Measurements from ENCODE around the gene CTAGE1.

CTAGE1 gene

GRCh38 chr18:22387364-22387763 is 30.4 kb downstream of the CTAGE1 start:
- no peaks in the 10 kb centered on the region for H3K4me1 ChIP-seq (ENCODE audit: control insufficient read depth, insufficient read depth, low read length)
- H3K27me3 ChIP-seq (ENCODE audit: control insufficient read depth, insufficient read depth, low read length) = no peaks in the 10 kb centered on the region
- H3K4me3 ChIP-seq (ENCODE audit: low read length) = no peak overlapping the region
- no peak overlapping the region for H3K4me2 ChIP-seq (ENCODE audit: low read length)
- H3K9ac ChIP-seq (ENCODE audit: low read depth, low read length) = no peak overlapping the region
- H3K9me3 ChIP-seq (replicated peaks; ENCODE audit: low read length) = no peaks in the 10 kb centered on the region
- H3K36me3 ChIP-seq (ENCODE audit: insufficient read depth, low read length) = no peaks in the 10 kb centered on the region

DNA sequence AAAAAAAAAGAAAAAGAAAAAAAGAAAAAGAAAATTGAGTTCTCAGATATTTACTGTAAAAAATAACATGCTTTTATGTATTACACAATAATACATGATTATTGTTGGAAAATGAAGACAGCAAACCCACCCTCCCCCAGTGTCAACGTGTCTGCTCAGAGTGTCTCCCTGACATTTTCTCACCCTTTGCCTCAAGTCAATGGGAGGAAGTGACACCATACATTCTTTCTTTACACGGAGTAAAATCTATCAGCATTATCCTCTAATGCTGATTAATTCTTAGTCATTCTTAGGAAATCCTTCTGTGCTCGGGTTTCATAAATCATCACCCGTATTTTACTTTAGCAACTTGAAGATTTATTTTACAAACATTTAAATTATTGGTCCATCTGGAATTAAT is 32.0 kb downstream of the CTAGE1 start:
- H3K4me3 ChIP-seq (ENCODE audit: low read length) = no peak overlapping the region
- no peaks in the 10 kb centered on the region for H3K4me1 ChIP-seq (ENCODE audit: control insufficient read depth, insufficient read depth, low read length)
- H3K4me2 ChIP-seq (ENCODE audit: low read length) = no peak overlapping the region
- H3K27me3 ChIP-seq (ENCODE audit: control insufficient read depth, insufficient read depth, low read length) = no peaks in the 10 kb centered on the region
- no peaks in the 10 kb centered on the region for H3K36me3 ChIP-seq (ENCODE audit: insufficient read depth, low read length)
- H3K9ac ChIP-seq (ENCODE audit: low read depth, low read length) = no peak overlapping the region
- no peaks in the 10 kb centered on the region for H3K9me3 ChIP-seq (replicated peaks; ENCODE audit: low read length)

GRCh38 chr18:22378672-22379282 is 38.9 kb downstream of the CTAGE1 start:
- Histone ChIP-seq H3K27me3 (ENCODE audit: control insufficient read depth, insufficient read depth, low read length) (no peaks in the 10 kb centered on the region), H3K4me3 (ENCODE audit: low read length) (no peak overlapping the region), H3K36me3 (ENCODE audit: insufficient read depth, low read length) (no peaks in the 10 kb centered on the region), H3K4me2 (ENCODE audit: low read length) (no peak overlapping the region), H3K9ac (ENCODE audit: low read depth, low read length) (no peak overlapping the region), H3K9me3 (replicated peaks; ENCODE audit: low read length) (no peaks in the 10 kb centered on the region), H3K4me1 (ENCODE audit: control insufficient read depth, insufficient read depth, low read length) (no peaks in the 10 kb centered on the region)

GRCh38 chr18:22377769-22378168 is 39.9 kb downstream of the CTAGE1 start:
- no peaks in the 10 kb centered on the region for H3K4me1 ChIP-seq (ENCODE audit: control insufficient read depth, insufficient read depth, low read length)
- H3K36me3 ChIP-seq (ENCODE audit: insufficient read depth, low read length) = no peaks in the 10 kb centered on the region
- no peak overlapping the region for H3K9ac ChIP-seq (ENCODE audit: low read depth, low read length)
- H3K27me3 ChIP-seq (ENCODE audit: control insufficient read depth, insufficient read depth, low read length) = no peaks in the 10 kb centered on the region
- H3K4me2 ChIP-seq (ENCODE audit: low read length) = no peak overlapping the region
- no peaks in the 10 kb centered on the region for H3K9me3 ChIP-seq (replicated peaks; ENCODE audit: low read length)
- H3K4me3 ChIP-seq (ENCODE audit: low read length) = no peak overlapping the region

DNA sequence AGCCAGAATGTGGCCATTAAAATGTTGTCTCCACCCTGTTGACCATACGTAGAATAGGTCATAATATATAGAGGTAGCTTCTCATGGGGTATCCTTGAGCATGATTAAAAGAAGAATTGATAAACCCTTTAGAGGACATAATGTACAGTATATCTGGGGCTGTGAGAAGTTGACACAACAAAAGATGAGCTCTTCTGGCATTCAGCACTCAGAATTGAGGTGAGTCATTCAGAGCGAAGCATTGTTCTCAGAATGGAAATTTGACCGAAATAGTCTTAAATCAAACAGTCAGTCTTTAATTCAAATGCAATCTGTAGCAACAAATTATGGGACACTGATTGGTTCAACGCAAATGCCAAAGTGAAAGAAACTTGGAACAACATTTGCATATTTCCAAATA is 47.3 kb downstream of the CTAGE1 start:
- Histone ChIP-seq H3K4me2 (ENCODE audit: low read length) (no peak overlapping the region), H3K4me1 (ENCODE audit: control insufficient read depth, insufficient read depth, low read length) (no peaks in the 10 kb centered on the region), H3K4me3 (ENCODE audit: low read length) (no peak overlapping the region), H3K9me3 (replicated peaks; ENCODE audit: low read length) (no peaks in the 10 kb centered on the region), H3K27me3 (ENCODE audit: control insufficient read depth, insufficient read depth, low read length) (no peaks in the 10 kb centered on the region), H3K9ac (ENCODE audit: low read depth, low read length) (no peak overlapping the region), H3K36me3 (ENCODE audit: insufficient read depth, low read length) (no peaks in the 10 kb centered on the region)

- Histone ChIP-seq H3K4me1 (ENCODE audit: control insufficient read depth, insufficient read depth, low read length) (no peaks in the 10 kb centered on the region), H3K9ac (ENCODE audit: low read depth, low read length) (no peak overlapping the region), H3K36me3 (ENCODE audit: insufficient read depth, low read length) (no peaks in the 10 kb centered on the region), H3K9me3 (replicated peaks; ENCODE audit: low read length) (no peaks in the 10 kb centered on the region), H3K27me3 (ENCODE audit: control insufficient read depth, insufficient read depth, low read length) (no peaks in the 10 kb centered on the region), H3K4me2 (ENCODE audit: low read length) (no peak overlapping the region), H3K4me3 (ENCODE audit: low read length) (no peak overlapping the region)
These were observed 49.7 kb downstream of the CTAGE1 start for GRCh38 chr18:22368021-22368420.

DNA sequence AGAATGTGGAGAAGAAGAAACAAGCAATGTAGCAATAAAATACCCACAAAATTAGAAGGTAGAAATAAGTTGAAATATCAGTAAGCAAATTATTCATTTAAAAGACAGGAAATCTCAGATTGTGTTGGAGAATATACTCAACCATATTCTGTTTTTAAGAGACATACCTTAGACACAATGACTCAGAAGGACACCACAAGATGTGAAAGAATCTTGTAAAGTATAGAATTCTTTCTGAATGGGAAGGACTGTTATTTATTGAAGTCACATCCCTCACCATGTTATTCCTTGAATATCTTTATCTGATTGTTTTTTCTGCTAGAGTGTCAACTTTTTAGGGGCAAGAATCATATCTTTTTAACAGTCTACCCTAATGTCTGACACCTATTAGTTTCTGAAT is 50.4 kb downstream of the CTAGE1 start:
- no peaks in the 10 kb centered on the region for H3K27me3 ChIP-seq (ENCODE audit: control insufficient read depth, insufficient read depth, low read length)
- H3K4me1 ChIP-seq (ENCODE audit: control insufficient read depth, insufficient read depth, low read length) = no peaks in the 10 kb centered on the region
- no peak overlapping the region for H3K4me3 ChIP-seq (ENCODE audit: low read length)
- no peak overlapping the region for H3K9ac ChIP-seq (ENCODE audit: low read depth, low read length)
- no peaks in the 10 kb centered on the region for H3K36me3 ChIP-seq (ENCODE audit: insufficient read depth, low read length)
- no peak overlapping the region for H3K4me2 ChIP-seq (ENCODE audit: low read length)
- H3K9me3 ChIP-seq (replicated peaks; ENCODE audit: low read length) = no peaks in the 10 kb centered on the region

DNA sequence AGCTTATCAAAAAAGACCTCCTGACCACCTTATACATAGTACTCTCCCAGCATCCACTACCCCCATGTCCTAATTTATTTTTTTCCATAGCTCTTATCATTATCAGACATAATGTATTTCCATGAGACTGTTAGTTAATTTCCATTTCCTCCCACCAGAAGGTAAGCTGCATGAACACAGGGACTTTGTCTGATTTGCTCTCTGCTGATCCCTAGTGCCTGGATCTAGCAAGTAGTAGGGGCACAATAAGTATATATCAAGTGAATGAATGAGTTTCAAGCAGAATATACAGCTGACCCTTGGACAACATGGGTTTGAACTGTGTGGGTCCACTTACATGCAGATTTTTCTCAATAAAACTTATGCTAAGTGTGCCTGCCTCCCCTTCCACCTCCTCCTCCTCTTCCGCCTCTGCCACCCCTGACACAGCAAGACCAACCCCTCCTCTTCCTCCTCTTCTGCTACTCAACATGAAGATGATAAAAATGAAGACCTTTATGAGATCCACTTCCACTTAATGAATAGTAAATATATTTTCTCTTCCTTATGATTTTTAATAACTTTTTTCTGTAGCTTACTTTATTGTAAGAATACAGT is 53.8 kb downstream of the CTAGE1 start:
- no peaks in the 10 kb centered on the region for H3K36me3 ChIP-seq (ENCODE audit: insufficient read depth, low read length)
- H3K9ac ChIP-seq (ENCODE audit: low read depth, low read length) = no peak overlapping the region
- H3K4me2 ChIP-seq (ENCODE audit: low read length) = no peak overlapping the region
- H3K9me3 ChIP-seq (replicated peaks; ENCODE audit: low read length) = no peaks in the 10 kb centered on the region
- no peak overlapping the region for H3K4me3 ChIP-seq (ENCODE audit: low read length)
- H3K27me3 ChIP-seq (ENCODE audit: control insufficient read depth, insufficient read depth, low read length) = no peaks in the 10 kb centered on the region
- no peaks in the 10 kb centered on the region for H3K4me1 ChIP-seq (ENCODE audit: control insufficient read depth, insufficient read depth, low read length)

Measured in skeletal muscle satellite cell (primary cell).